NCI-H2029 treated with DMSO at 0.1 percent for 48 hours (cell line): ENCODE measurements around the gene FBXO31.
A peak's percentile ranks its signal among the peaks of the same experiment; 100 is the strongest.
"Not testable (repeated sequence)": the region's sequence is repeated elsewhere in the genome, so short reads cannot be mapped to it uniquely, and the experiment has no call there.

ENCODE experiments used
- DNase-seq: peaks from one replicate; lab custom pipeline; 2025; lab: John Stamatoyannopoulos, UW

Gene FBXO31

GRCh38 chr16:87384162-87384874, 742 bp upstream of the FBXO31 start:
- DNase-seq: no peak

GRCh38 chr16:87382023-87382785, 1.4 kb downstream of the FBXO31 start:
- DNase-seq: no peak

- DNase-seq: no peak
These were observed 2.7 kb downstream of the FBXO31 start for GRCh38 chr16:87380881-87381280.

- DNase-seq: no peak
These were observed 3.2 kb downstream of the FBXO31 start for GRCh38 chr16:87380403-87380802.

- DNase-seq: not testable (repeated sequence)
These were observed 4.2 kb downstream of the FBXO31 start for GRCh38 chr16:87379312-87379752.

- DNase-seq: no peak
These were observed 6.9 kb downstream of the FBXO31 start for GRCh38 chr16:87376660-87377059.

- no peak for DNase-seq
These were observed 8.0 kb downstream of the FBXO31 start for GRCh38 chr16:87375426-87376135.

GRCh38 chr16:87374313-87374712, 9.3 kb downstream of the FBXO31 start:
- DNase-seq: no peak

- DNase-seq: no peak
These were observed 11.3 kb downstream of the FBXO31 start for GRCh38 chr16:87372305-87372704.

GRCh38 chr16:87371261-87371866, 12.2 kb downstream of the FBXO31 start:
- DNase-seq: no peak

GRCh38 chr16:87369796-87370719, 13.5 kb downstream of the FBXO31 start:
- no peak for DNase-seq

- no peak for DNase-seq
These were observed 14.3 kb downstream of the FBXO31 start for GRCh38 chr16:87369117-87369765.

- DNase-seq: no peak
These were observed 15.4 kb downstream of the FBXO31 start for GRCh38 chr16:87368029-87368770.

GRCh38 chr16:87367529-87367928, 16.0 kb downstream of the FBXO31 start:
- no peak for DNase-seq

GRCh38 chr16:87366930-87367329, 16.6 kb downstream of the FBXO31 start:
- no peak for DNase-seq

- DNase-seq: no peak
These were observed 17.3 kb downstream of the FBXO31 start for GRCh38 chr16:87366288-87366687.

- no peak for DNase-seq
These were observed 18.4 kb downstream of the FBXO31 start for GRCh38 chr16:87365021-87365713.

- DNase-seq: peak; percentile 6
These were observed 19.7 kb downstream of the FBXO31 start for GRCh38 chr16:87363771-87364455.
